ENCODE measurements around the gene SPOCK1.

SPOCK1 gene

DNA sequence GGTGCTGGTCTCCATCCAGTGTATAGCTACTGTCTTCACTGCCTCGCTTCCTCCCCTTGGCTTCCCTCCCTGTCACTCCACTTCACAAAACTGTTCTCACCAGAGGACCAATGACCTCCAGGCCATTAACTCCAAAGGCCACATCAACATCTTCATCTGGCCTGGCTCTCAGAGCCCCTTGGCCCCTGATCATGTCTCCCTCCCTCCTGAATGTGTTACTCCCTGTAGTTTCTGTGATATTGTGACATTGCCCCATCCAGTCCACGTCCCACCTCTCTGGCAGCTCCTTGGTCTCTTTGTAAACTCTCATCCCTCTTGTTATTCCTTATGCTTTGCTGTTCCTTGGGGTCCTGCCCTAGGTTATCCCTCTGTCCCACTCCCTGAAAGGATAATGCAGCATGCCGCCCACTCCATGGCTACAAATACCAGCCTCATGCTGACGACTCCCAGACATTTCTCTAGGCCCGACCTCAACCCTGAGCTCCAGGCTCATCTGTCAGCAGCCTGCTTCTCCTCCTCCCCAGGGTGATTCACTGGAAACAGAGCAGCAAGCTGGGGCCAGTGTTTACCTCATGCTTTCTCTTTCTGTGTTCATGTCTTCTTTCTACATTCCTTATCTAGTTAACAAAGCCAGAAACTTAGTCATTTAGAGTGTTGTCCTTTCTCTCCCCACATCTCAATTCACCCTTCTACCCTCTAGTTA, 312.2 kb downstream of the SPOCK1 start:
- H3K4me3 ChIP-seq (ENCODE audit: low read depth, low read length) = no peak overlapping the region
- DNase-seq (ENCODE audit: low read depth) = no peak
- TF ChIP-seq, protein P1, sequence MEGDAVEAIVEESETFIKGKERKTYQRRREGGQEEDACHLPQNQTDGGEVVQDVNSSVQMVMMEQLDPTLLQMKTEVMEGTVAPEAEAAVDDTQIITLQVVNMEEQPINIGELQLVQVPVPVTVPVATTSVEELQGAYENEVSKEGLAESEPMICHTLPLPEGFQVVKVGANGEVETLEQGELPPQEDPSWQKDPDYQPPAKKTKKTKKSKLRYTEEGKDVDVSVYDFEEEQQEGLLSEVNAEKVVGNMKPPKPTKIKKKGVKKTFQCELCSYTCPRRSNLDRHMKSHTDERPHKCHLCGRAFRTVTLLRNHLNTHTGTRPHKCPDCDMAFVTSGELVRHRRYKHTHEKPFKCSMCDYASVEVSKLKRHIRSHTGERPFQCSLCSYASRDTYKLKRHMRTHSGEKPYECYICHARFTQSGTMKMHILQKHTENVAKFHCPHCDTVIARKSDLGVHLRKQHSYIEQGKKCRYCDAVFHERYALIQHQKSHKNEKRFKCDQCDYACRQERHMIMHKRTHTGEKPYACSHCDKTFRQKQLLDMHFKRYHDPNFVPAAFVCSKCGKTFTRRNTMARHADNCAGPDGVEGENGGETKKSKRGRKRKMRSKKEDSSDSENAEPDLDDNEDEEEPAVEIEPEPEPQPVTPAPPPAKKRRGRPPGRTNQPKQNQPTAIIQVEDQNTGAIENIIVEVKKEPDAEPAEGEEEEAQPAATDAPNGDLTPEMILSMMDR (IDR thresholded peaks at IDR 0.05; ENCODE audit: control insufficient read depth, extremely low read depth, insufficient read depth) = no peak

DNA sequence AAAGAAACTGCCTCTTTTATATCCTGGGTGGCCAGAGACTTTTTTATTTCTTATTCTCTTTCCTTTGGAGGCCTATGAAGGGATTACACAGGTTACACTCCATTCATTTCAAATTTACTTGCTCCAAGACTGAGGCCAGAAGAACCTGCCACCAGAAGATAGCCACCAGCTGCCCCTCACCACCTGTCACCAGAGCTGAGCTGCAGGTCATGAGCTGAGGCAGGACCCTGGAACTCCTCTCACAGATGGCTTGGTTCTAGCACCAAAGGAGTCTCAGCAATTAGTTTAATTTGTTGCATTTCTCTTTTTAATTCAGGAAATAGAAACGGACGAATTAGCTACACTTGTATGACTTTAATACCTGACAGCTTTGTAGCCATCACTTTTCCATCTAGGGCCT, 313.9 kb downstream of the SPOCK1 start:
- TF ChIP-seq, protein P1 (IDR thresholded peaks at IDR 0.05; ENCODE audit: control insufficient read depth, extremely low read depth, insufficient read depth) = no peak
- no peak overlapping the region for H3K4me3 ChIP-seq (ENCODE audit: low read depth, low read length)
- no peak for DNase-seq (ENCODE audit: low read depth)

DNA sequence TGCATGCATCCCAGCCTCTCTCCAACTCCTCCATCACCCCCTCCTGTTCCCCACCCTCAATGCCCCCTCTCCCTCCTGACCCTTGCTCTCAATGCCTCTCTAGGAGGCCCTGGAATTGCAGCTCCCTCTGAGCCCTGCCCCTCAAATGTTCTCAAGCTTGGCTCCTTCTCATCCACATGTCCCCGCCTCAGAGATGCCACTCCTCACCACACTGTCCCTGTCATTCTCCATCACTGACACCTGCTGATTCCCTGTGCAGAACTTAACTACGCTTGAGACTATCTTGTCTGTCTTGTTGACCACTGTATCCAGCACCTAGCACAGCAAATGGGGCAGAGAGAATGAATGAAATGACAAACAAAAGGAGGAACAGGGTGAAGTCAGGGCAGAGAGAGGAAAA, 314.4 kb downstream of the SPOCK1 start:
- TF ChIP-seq, protein P1 (IDR thresholded peaks at IDR 0.05; ENCODE audit: control insufficient read depth, extremely low read depth, insufficient read depth) = no peak
- no peak for DNase-seq (ENCODE audit: low read depth)
- no peak overlapping the region for H3K4me3 ChIP-seq (ENCODE audit: low read depth, low read length)

DNA sequence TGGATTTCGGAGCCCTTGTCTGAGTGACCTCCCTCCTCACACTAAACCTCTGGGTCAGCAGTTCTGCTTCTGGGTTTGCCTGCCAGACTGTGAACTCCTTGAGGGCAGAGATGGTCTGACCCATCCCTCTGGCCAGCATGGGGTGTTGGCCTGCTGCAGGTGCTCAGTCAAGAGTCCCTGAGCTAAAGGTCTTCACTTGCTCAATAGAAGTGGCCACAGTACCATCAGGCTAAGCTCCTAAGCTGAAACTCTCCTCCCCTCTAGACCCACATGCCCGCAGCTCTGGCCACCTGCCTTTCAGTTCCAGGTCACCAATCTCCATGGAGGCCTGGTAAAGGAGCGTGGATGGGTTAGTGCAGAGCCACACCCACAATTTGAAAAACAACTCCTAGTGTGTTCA, 316.6 kb downstream of the SPOCK1 start:
- DNase-seq (ENCODE audit: low read depth) = no peak
- H3K4me3 ChIP-seq (ENCODE audit: low read depth, low read length) = no peak overlapping the region
- TF ChIP-seq, protein P1 (IDR thresholded peaks at IDR 0.05; ENCODE audit: control insufficient read depth, extremely low read depth, insufficient read depth) = no peak

DNA sequence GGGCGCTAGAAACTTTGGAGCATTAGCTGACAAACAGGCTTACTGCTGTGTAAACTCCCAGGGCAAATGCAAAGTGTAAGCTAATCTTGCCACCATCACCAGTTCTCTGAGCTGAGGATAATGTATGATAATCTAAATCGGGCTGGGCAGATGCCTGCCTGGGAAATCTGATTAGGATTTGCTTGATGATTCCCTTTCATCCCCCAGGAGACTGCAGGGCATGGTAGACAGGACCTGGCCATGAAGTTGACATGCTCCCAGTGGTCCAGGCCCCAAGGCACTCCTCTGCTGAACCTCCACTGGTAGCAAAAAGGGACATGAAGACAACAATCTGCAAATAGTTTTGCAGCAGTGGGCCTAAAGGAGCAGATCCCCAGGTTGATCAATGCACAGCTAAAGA, 317.5 kb downstream of the SPOCK1 start:
- TF ChIP-seq, protein P1 (IDR thresholded peaks at IDR 0.05; ENCODE audit: control insufficient read depth, extremely low read depth, insufficient read depth) = no peak
- no peak for DNase-seq (ENCODE audit: low read depth)
- no peak overlapping the region for H3K4me3 ChIP-seq (ENCODE audit: low read depth, low read length)

DNA sequence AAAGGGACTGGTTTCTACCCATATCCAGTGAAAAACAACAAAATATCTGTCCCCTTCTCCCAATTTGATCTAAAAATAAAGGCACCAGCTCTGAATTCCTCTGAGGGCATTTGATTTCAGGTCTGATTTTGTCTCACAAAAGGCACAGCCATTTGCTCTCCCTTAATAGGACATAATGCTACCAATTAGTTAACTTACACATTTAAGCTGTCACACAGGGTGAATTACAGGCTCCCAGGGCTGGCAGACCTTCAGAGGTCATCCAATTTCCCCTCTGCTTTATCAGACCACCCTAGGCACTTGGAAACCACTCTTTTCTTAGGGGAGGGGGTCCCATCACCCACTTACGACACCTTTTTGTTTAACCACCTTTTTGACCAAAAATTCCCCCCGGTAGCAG, 319.9 kb downstream of the SPOCK1 start:
- DNase-seq (ENCODE audit: low read depth) = no peak
- no peak overlapping the region for H3K4me3 ChIP-seq (ENCODE audit: low read depth, low read length)
- TF ChIP-seq, protein P1 (IDR thresholded peaks at IDR 0.05; ENCODE audit: control insufficient read depth, extremely low read depth, insufficient read depth) = no peak

DNA sequence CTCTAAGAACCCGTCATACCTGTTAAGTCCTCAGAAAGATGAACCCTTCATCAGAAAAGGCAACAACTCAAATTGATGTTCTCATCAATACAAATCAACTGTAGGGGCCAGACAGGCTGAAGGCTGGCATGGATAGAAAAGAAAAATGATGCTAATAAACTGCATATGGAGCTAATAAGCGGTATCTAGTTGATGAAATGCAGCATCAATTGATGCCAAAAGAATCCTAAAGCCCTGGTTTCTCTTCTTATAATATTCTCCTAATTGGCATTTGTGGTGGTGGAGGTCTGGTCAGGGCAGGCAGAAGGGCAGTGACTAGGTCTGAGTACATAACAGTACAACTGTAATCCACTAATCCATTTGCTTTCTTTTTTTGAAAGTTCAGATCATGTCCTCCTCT, 322.5 kb downstream of the SPOCK1 start:
- no peak for DNase-seq (ENCODE audit: low read depth)
- TF ChIP-seq, protein P1 (IDR thresholded peaks at IDR 0.05; ENCODE audit: control insufficient read depth, extremely low read depth, insufficient read depth) = no peak
- no peak overlapping the region for H3K4me3 ChIP-seq (ENCODE audit: low read depth, low read length)
